T-helper 22 cell (primary cell): Measurements from ENCODE around the gene PRPS1.
A peak's percentile ranks its signal among the peaks of the same experiment; 100 is the strongest.
"Not testable (repeated sequence)": the region's sequence is repeated elsewhere in the genome, so short reads cannot be mapped to it uniquely, and the experiment has no call there.

Source experiments
- DNase-seq: peaks from one replicate; pipeline ENCODE4 v3.0.0-alpha.2; 2020; ENCODE audit warnings: low read depth

PRPS1 gene

GRCh38 chrX:107675365-107675654 is 47.0 kb downstream of the PRPS1 start:
- no peak for DNase-seq

GRCh38 chrX:107675823-107676555 is 47.7 kb downstream of the PRPS1 start:
- DNase-seq: no peak

- DNase-seq: peak; percentile 22
Observed at GRCh38 chrX:107676559-107677378, 48.5 kb downstream of the PRPS1 start.

DNA sequence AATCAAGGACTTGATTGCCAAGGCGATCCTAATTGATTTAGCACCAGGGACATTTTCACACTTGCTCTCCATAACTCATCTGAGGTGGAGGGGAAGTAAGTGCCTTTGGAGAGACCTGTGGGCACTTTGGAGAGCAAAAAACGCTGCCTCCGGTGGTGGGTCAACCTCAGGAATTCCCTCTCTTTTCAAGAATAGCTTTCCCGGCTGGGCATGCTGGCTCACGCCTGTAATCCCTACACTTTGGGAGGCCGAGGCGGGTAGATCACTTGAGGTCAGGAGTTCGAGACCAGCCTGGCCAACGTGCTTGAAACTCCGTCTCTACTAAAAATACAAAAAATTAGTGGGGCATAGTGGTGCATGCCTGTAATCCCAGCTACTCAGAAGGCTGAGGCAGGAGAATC is 49.2 kb downstream of the PRPS1 start:
- DNase-seq: no peak

- no peak for DNase-seq
Observed at GRCh38 chrX:107677909-107678308, 49.6 kb downstream of the PRPS1 start.

DNA sequence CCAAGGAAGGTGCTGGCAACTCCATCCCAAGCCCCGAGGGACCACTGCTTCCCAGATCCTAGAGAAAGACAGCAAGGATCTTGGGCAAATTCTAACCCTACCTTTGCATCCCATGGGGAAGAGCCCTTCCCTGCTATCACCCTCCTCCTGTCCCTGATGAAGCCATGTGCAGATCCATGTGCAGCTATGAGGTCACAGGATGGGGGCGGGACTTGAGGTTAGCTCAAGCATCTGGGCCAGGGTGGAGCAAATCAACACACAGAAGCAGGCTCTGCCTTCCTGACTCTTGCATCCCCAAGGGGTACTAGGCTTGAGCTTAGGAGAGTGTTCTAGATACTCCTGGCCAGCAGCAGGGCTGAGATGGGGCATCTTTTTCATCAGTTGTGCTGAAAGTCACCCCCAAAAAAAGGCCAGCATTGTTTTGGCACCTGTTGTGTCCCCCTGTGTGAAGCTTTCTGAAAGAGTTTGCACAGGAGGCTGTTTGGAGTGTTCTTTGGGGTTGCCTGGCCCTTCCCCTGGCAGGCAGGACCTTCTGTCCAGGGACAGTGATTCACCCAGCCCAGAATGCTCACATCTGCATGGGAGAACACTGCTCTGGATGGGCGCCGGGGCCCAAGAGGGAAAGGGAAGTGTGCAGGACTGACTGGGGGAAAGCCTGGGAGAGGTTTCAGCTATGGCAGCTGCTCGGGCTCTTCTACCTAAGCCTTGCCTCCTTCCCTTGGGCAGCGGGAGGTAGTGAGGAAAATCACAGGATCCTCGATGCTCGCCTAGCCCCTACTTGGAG is 50.8 kb downstream of the PRPS1 start:
- DNase-seq: peak; percentile 69

DNA sequence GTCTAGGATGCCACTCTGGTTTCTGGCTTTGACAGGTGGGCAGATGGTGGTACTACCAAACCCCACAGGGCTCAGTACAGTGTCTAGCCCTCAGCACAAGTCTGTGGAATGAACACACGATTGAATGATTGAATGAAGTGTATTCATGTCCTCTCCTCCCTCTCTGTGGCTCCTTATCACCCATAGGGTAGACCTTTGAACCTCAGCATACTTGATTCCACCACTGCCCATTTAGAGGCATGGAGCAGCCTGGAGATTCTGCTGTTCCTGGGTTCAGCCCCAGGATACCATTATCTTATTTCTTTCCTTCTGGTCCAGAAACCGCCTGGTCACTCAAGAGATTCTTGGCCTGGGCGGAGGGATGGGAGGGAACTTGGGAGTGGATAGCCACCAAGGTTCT is 53.9 kb downstream of the PRPS1 start:
- DNase-seq: no peak

DNA sequence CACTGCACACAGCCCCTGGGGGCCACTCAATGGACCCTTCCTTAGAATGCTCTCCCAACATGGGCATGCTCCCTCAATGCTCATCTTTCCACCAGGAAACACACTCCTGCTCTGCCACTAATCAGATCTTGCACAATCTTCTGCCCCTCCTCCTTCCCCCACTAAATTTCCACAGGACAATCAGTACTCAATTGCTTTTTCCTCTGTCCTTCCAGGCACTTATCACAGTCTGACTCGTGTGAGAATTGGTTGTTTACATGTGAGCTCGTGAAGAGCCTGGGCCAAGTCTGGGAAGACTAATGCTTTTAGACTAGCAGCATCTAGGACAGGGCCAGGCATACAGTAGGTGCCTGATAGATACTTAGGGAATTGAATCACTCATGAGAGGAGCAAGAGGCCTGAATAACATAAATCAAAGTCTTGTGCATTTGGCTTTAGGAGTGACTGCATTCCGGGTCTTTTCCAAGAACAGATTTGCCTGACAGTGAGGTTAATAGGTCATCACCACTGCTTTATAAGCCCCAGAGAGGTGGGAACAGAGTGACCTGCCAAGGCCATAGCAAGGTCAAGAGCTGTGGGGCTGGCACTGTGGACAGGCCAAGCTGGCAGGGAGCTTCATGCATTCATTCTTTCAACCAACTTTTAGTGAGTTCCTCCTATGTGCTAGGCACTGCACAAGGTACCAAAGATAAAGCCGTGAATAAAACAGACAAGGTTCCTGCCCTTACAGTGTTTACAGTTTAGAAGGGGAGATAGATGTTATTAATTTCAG is 55.0 kb downstream of the PRPS1 start:
- DNase-seq: no peak

GRCh38 chrX:107683931-107684330 is 55.6 kb downstream of the PRPS1 start:
- no peak for DNase-seq

DNA sequence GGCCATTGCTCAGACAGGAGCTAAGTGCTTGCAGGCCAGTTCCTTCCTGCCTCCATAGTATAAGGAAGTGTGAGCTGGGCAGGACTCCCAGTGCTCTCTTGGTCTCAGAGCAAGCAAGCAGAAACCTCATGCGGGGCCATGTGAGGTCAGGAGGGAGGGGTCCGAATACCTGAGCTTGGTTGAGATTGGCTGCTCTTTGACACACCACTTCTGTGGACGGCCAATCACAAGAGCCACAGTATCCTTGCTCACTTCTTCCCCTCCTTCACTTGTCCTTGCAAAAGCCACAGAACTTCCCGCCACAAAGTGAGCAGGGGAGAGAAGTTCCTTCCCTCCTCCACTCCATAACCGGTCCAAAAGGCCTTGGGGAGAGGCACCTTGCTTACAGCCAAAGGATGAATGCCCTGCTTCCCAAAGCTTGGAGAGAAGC is 56.7 kb downstream of the PRPS1 start:
- no peak for DNase-seq

DNA sequence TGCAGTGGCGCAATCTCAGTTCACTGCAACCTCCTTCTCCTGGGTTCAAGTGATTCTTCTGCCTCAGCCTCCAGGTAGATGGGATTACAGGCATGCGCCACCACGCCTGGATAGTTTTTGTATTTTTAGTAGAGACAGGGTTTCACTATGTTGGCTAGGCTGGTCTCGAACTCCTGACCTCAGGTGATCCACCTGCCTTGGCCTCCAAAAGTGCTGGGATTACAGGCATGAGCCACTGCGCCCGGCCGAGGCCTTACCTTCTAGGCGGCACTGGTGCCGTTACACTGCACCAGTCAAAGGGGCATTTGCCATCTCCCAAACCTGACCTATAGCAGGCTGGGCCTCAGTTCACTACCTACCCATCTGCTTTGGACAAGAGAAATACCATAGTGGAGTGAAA is 57.3 kb downstream of the PRPS1 start:
- not testable (repeated sequence) for DNase-seq

DNA sequence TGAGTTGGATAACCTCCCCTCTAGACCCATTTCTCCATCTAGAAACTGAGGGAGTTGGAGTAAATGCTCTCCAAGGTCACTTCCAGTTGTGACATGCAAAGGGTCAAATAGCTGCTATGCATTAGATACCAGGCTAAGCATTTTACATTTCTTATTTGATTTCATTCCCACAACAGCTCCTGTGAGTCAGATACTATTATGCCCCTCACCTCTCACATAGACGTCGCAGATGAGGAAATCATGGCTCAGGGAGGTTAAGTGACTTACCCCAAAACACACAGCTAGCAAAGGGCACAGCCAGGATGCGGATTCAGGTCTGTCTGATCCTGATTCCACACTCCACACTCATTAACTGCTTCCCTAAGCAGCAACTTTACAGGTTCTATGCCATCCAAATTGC is 57.7 kb downstream of the PRPS1 start:
- no peak for DNase-seq

- DNase-seq: no peak
Observed at GRCh38 chrX:107686792-107687191, 58.5 kb downstream of the PRPS1 start.

GRCh38 chrX:107687445-107687844 is 59.1 kb downstream of the PRPS1 start:
- no peak for DNase-seq

- no peak for DNase-seq
Observed at GRCh38 chrX:107691024-107691448, 62.7 kb downstream of the PRPS1 start.

- DNase-seq: no peak
Observed at GRCh38 chrX:107699616-107700015, 71.3 kb downstream of the PRPS1 start.

- no peak for DNase-seq
Observed at GRCh38 chrX:107700317-107700774, 72.0 kb downstream of the PRPS1 start.
